NCI-H82 treated with DMSO at 0.1 percent for 48 hours (cell line): ENCODE results near the gene POU6F2.
"Not testable (repeated sequence)": the region's sequence is repeated elsewhere in the genome, so short reads cannot be mapped to it uniquely, and the experiment has no call there.

Experiments
- DNase-seq: peaks from one replicate; lab custom pipeline; 2025; ENCODE audit not compliant: unreplicated experiment; lab: John Stamatoyannopoulos, UW

The POU6F2 gene

GRCh38 chr7:39183796-39184195 is 206.1 kb downstream of the POU6F2 start:
- DNase-seq, result no peak

- peak; percentile 75 for DNase-seq
Measured at GRCh38 chr7:39184391-39184790, 206.7 kb downstream of the POU6F2 start.

GRCh38 chr7:39186131-39186530 is 208.4 kb downstream of the POU6F2 start:
- no peak for DNase-seq

GRCh38 chr7:39186671-39187070 is 209.0 kb downstream of the POU6F2 start:
- no peak for DNase-seq

- DNase-seq, result no peak
Measured at GRCh38 chr7:39187130-39187529, 209.4 kb downstream of the POU6F2 start.

GRCh38 chr7:39192476-39192875 is 214.8 kb downstream of the POU6F2 start:
- DNase-seq, result no peak

- DNase-seq, result not testable (repeated sequence)
Measured at GRCh38 chr7:39194388-39194787, 216.7 kb downstream of the POU6F2 start.

GRCh38 chr7:39195967-39196366 is 218.3 kb downstream of the POU6F2 start:
- DNase-seq, result no peak

- DNase-seq, result no peak
Measured at GRCh38 chr7:39197831-39198230, 220.1 kb downstream of the POU6F2 start.

GRCh38 chr7:39198556-39198955 is 220.8 kb downstream of the POU6F2 start:
- DNase-seq, result no peak

GRCh38 chr7:39199006-39199405 is 221.3 kb downstream of the POU6F2 start:
- DNase-seq, result no peak

- peak; percentile 94 for DNase-seq
Measured at GRCh38 chr7:39199951-39200350, 222.2 kb downstream of the POU6F2 start.

GRCh38 chr7:39202041-39202440 is 224.3 kb downstream of the POU6F2 start:
- no peak for DNase-seq

GRCh38 chr7:39210362-39210761 is 232.7 kb downstream of the POU6F2 start:
- DNase-seq, result no peak

- no peak for DNase-seq
Measured at GRCh38 chr7:39211581-39211980, 233.9 kb downstream of the POU6F2 start.

- DNase-seq, result no peak
Measured at GRCh38 chr7:39212876-39213275, 235.2 kb downstream of the POU6F2 start.

GRCh38 chr7:39217783-39218182 is 240.1 kb downstream of the POU6F2 start:
- no peak for DNase-seq

- no peak for DNase-seq
Measured at GRCh38 chr7:39219869-39220268, 242.2 kb downstream of the POU6F2 start.

- no peak for DNase-seq
Measured at GRCh38 chr7:39221901-39222300, 244.2 kb downstream of the POU6F2 start.

- no peak for DNase-seq
Measured at GRCh38 chr7:39228946-39229345, 251.2 kb downstream of the POU6F2 start.

- DNase-seq, result no peak
Measured at GRCh38 chr7:39233851-39234529, 256.3 kb downstream of the POU6F2 start.

- no peak for DNase-seq
Measured at GRCh38 chr7:39238234-39238869, 260.6 kb downstream of the POU6F2 start.

GRCh38 chr7:39240864-39241263 is 263.2 kb downstream of the POU6F2 start:
- no peak for DNase-seq
